ENCODE results near the gene BNIP5.
A peak's percentile ranks its signal among the peaks of the same experiment; 100 is the strongest.
"Not testable (repeated sequence)": the region's sequence is repeated elsewhere in the genome, so short reads cannot be mapped to it uniquely, and the experiment has no call there.

The BNIP5 gene

DNA sequence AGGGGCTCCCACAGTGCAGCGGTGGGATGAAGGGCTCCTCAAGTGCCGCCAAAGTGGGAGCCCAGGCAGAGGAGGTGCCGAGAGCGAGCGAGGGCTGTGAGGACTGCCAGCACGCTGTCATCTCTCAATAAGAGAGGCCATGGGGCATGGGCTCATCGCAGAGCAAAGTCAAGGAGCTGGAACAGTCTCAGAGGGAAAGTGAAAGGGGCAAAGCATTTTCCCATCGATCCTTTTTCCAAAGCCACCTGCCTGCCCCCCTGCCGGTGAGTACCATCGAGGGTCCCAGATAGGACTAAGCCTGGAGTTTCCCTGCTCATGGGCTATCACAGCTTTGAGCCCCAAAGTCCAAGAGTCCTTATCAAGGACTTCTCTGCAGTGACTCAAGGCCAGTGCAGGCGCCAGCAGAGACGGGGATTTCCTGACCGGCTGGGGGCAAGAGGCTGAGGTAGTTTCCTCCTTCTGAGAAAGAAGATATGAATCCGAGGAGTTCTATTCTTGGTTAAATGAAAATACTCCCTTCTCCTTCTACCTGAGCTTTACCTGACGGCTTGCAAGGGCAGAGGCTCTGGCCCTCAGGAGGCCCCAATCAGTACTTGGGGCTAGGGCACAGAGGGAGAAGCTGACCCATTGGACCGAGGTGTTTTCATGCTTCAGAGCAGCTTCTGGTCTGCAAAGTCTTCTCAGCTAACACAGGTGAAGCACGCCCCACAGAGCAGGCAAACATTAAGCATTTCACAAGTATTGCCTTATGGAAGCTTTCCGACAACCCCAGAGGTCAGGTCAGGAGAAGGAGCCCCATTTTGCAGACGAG, 28.2 kb upstream of the BNIP5 start:
- DNase-seq, result no peak

DNA sequence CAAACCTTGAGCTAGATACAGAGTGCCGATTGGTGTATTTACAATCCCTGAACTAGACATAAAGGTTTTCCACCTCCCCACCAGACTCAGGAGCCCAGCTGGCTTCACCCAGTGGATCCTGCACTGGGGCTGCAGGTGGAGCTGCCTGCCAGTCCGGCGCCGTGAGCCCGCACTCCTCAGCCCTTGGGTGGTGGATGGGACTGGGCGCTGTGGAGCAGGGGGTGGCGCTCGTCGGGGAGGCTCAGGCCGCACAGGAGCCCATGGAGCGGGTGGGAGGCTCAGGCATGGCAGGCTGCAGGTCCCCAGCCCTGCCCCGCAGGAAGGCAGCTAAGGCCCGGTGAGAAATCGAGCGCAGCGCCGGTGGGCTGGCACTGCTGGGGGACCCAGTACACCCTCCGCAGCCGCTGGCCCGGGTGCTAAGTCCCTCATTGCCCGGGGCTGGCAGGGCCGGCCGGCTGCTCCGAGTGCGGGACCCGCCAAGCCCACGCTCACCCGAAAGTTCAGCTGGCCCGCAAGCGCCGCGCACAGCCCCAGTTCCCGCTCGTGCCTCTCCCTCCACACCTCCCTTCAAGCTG, 27.5 kb upstream of the BNIP5 start:
- not testable (repeated sequence) for DNase-seq

DNA sequence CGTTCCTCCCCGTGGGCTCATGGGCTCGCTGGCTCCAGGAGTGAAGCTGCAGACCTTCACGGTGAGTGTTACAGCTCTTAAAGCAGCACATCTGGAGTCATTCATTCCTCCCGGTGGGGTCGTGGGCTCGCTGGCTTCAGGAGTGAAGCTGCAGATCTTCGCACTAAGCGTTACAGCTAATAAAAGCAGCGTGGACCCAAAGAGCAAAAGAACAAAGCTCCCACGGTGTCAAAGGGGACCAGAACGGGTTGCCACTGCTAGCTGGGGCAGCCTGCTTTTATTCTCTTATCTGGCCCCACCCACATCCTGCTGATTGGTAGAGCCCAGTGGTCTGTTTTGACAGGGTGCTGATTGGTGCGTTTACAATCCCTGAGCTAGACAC, 26.7 kb upstream of the BNIP5 start:
- not testable (repeated sequence) for DNase-seq

DNA sequence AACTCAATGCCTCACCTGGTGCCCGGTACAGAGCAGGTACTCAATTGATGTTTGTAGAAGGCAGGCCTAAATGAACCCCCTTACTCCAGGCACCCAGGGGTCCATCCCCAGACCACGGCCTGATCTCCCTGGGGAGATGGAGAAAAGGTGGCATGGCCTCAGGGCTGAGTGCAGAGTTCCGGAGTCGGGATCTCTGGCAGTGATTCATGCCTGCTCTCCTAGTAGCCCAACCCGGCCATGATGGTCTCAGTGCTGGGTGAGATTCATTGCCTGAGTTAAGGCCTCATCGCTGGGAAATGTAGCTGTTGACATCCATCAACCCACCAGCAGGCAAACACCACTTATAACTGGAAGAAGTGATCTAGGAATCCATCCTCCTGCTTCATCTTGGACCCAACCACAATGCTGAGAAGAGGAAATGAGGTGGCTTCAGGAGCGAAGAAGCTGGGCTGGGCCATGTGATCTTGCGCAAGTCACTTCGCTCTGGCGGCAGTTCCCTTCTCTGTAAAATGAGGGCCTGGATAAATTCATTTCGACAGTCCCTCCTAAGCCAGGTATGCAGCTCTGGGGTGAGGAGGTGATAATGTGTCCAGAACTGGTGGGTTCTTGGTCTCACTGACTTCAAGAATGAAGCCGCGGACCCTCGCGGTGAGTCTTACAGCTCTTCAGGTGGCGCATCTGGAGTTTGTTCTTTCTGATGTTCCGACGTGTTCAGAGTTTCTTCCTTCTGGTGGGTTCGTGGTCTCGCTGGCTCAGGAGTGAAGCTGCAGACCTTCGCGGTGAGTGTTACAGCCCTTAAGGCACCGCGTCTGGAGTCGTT, 26.1 kb upstream of the BNIP5 start:
- DNase-seq, result no peak

DNA sequence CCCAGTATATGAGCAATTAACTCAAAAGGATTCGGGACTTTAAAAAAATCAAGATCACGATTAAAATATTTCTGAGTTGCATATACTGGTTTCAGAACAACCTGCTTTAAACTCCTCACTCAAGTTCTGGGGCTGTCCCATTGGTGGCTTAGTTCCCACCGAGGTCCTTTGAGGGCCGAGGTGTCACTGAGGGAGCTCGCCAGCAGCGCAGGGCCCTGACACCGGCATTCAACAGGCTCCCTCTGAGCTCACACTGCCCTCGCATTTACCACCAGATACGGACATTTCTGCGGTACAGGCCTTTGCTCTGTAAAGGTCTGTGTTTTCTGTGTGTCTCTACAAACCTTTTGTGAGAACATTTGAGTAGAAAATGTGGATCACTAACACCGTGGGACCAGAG, 24.4 kb upstream of the BNIP5 start:
- no peak for DNase-seq

DNA sequence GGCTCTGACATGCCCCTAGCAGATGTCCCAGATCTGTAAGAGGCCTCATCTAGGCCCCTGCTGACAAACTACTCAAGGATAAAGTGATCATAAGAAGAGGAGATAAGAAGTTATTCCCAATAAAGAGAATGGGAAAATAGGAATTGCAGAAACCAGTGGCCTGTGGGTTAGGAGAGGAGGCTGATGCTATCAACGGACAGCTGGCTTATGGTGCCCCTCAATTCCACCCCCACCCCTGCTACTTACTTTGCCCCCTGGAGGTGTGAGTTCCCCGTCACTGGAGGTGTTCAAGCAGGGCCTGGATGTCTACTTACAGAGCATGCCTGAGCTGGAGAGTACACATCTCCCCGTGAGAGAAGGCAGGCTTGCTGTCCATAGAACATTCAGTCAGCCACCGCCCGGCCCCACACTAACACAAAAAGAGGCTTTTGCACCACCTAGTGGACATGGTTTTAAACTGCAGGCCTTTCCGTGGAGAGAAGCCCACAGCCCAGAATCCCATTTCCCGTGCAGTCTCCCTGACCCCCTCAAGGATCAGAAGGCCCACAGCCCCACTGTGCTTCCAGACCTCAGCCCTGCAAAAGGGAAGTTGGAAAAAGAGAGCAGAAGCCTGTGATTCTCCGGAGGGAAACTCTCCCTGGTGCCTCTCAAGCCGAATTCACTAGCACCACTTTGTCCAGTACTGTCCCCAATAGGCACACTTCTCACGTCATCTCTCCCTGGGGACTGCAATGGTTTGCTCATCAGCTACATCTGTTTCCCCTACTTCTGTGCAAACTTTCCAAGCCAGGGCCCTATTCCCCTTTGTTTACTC, 23.8 kb upstream of the BNIP5 start:
- DNase-seq, result peak; percentile 29 to 58 (median 37)

DNA sequence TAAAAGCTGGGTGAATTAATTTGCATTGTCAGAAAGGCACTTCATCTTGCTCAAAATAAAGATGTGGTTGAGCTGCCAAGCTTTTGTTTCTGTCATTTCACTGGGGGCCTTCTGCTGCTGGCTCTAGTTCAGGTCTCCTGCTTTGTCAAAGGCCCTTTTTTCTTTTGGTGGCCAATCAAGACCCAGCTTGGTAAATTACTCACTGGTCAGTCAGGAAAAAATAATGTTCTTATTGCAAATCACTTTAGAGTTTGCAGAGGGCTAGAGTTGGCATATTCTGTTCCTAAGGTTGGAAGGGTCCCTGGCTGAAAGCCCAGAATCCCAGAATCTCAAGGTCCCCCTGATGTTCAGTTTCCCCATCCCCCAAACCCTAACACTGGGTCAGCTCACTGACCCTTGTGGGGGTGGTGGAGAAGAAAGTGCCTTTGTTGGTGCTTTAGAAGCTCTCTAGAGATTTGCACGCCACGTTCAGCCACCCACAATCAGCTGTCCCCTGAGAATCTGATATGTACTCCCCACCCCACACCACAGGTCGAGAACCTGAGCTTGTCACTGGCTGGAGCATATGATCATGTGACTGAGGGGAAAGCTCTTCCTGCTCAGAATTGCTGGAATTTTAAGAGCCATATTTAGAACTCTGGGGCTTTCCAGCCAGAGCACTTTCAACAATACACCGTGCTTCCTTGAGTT, 21.7 kb upstream of the BNIP5 start:
- no peak for DNase-seq

DNA sequence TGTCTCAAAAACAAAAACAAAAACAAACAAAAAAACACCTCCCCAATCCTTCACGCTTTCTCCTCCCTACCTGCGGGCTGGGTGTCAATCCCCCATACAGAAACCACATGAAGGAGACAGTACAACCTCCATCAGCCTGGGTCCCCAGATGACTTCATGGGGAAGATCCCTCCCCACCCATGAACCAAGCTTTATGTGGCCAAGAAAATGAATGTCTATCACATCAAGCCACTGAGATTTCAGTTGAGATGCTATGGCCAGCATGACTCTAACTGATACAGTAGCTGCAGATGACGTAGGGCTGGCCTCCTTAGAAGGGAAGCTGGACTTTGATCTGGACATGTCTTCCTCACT, 21.2 kb upstream of the BNIP5 start:
- no peak for DNase-seq

DNA sequence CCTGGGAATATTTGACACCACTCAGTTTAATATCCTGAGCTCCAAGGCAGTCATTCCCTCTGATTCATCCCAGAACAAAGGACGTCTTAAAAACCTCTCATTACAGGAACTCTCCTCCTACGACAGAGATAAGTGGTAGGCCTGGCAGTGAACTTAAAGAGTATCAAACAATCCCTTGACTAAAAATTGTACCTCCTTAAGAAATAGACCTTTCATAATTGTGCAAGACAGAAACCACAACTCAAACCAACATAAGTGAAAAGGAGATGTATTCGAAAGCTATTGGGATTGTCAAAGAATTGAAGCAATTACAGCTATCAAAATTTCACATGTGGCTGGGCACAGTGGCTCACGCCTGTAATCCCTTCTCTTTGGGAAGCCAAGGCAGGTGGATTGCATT, 19.1 kb upstream of the BNIP5 start:
- DNase-seq, result no peak

DNA sequence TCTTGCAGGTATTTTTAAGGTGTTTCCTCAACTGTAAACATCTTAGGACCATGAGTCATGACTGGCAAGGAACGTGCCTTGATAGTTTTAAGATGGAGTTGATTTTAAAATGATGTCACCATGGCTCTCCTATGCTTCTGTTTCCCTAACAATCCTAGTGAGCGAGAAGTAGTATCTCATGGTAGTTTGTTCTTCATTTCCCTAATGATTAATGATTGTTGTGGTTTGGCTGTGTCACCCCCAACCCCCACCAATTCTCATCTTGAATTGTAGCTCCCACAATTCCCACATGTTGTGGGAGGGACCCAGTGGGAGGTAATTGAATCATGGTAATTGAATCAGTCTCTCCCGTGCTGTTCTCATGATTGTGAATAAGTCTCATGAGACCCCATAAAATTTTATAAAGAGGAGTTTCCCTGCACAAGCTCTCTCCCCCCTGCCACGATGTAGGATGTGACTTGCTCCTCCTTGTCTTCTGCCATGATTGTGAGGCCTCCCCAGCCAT, 16.8 kb upstream of the BNIP5 start:
- DNase-seq, result no peak

DNA sequence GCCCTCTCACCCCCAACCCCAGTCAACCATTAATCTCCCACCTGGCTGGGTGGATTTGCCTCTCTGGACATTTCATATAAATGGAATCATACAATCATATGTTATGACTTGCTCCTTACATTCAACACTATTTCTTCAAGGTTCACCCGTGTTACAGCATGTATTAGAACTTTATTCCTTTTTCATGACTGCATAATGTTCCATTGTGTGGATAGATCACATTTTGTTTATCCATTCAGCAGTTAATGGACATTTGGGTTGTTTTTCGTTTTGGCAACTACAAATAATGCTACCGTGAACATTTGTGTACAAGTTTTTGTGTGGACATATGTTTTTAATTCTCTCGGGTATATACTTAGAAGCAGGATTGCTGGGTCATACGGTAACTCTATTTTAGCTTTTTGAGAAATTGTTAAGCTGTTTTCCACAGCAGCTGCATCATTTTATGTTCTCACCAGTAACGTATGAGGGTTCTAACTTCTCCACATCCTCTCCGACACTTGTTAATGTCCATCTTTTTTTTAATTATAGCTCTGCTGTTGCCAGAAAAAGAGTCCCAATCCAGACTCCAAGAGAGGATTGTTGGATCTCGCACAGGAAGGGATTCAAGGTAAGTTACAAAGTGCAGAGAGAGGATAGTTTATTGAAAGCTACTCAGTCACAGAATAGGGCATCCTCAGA, 15.9 kb upstream of the BNIP5 start:
- no peak for DNase-seq

DNA sequence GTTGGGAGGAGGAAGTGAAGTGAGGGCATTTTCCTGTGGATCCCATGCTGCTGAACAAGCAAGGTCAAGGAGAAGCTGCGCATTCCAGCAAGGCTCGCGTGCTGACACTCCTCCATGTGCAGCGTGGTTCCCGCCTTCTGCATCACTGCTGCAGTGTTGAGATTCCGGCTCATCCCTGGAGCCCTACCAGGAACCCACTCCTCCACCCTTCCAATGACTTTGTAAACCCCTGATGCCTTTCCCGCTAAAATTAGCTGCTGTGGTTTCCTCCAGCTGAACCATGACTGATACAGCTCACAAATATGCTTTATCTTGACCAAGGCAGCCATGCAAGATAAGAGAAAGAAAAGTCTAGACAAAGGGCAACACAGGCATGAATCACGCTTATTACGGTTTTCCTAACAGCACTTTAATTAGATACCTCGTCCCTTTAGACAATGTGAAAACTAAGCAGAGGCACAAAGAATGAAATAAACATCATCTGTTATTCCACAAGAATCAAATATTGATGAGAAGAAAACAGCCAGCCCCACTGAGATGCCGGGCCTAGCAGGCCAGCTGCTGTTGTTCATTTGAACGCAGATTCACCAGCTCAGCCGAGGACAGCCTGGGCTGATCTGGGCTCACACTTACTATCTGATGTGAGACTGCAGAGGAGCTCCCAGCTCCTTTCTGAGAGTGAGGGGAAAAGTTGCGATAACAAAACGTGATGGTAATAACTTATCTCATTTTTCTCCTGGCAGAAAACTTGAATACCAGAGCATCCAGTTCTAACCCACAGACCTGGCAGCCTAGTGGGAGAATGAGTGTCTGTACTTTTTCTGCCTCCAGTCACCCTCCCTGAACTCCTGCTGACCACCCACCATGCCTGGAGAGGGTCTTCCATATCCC, 14.2 kb upstream of the BNIP5 start:
- DNase-seq, result no peak

DNA sequence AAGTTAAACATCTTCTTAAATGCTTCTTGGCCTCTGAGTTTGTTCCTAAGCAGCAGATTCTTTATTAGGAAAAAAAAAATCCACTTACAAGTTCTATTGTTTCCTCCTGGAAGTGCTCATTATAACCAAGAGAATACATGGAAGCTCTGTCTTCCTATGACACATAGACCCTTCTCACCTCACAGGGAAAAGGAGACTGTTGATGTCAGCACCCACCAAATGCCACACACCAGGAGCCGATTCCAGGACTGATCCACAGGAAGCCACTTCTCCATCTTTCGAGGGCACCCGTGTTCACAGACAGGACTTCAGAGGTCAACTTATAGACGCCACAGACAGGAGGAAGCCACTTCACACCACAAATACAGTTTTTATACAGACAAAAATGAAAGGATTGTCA, 13.4 kb upstream of the BNIP5 start:
- DNase-seq, result no peak

DNA sequence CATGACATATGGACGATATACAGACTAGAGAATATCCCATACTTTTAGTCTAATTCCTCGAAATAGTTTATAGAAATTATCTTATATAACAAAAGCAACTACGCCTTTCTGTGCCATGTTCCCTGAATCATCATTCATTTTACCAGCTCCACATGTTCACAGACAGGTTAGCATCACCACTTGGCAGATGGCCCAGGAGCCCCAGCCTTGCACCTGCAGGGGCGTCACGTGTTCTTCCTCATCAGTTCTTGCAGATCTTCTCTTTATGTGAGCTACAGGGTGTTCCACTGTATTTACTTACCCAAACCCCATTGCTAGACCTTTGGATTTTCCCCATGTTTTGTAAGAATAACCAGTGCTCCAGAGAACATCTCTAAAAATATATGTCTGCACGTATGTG, 12.6 kb upstream of the BNIP5 start:
- DNase-seq, result peak in 2 of 4 experiments; percentile 13 to 23

DNA sequence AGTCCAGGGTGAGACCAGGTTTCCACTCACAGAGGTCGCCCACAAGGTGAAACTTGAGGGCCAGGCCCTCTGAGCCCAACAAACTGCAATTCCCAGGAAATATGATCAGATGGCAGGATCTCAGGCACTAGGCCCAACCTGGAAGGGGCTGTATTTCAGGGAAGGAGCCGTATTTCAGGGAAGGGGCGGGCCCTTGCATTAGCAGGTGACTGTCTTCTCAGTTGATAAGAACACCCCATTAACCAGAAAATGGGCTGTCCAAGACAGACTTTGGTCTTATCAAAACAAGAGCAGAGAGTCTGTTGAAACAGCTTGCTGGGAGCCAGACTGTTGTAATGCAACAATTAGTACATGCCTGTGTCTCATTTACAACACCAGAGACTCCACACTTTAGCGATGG, 10.9 kb upstream of the BNIP5 start:
- DNase-seq, result no peak

DNA sequence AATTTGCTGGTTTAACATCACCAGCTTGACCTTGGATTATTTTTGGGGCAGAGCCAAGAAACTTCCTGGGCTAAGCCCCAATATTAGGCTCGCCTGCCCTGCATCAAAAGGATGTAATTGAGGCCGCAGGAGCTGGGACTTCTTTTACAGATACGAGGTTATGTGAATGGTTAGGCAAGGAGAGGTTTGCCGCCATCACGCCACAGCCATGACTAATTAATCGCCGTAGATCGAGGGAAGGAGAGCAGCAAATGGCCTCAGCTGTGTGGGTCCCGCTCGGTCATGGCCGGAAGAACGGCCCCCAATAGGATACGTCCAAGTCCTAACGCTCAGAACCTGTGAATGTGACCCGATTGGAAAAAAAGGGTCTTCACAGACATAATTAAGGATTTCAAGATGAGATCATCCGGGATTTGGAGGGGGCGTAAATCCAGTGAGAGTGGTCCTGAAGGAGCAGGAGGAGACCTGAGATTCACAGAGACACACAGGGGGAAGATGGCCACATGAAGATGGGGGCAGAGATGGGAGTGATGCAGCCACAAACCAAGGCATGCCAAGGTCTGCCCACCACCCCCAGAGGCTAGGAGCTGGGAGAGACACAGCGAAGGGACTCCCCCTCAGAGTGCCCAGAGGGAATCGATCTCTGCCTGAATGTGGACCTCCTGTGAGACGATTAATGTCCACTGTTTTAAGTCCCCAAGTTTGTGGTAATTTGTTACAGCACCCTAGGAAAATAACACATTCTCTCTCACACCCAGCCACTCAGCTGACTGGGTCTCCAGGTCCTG, 10.0 kb upstream of the BNIP5 start:
- no peak for DNase-seq

DNA sequence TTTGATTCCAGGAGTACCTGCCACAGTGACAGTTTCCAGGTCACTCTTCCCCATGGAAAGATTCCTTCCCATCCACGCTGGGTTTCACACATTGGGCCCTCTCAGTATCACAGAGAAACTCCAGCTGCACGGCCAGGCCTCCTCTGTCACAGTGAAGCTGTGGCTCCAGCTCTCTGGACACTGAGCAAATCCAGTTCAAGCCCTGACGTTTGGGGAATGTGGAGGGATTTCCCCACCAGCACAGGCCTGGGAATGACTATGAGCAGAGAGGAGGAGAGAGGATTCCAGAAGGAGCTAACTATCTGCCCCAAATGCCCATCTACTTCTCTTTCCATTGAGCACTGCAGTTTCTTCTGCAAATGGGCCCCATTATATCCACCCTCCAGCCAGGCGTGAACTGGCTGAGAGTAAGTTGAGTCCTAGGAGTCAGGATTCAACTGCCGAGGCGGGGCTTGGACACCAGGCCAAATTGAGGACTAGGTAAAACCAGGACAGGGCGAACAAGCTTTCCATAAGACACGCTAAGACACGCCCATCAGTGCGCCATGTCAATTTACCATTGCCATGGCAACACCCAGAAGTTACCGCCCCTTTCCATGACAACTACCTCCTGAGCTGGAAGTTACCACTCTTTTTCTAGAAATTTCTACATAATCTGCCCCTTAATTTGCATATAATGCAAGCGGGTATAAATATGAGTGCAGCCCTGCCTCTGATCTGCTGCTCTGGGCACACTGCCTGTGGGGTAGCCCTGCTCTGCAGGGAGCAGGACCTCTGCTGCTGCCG, 9.2 kb upstream of the BNIP5 start:
- DNase-seq, result no peak

DNA sequence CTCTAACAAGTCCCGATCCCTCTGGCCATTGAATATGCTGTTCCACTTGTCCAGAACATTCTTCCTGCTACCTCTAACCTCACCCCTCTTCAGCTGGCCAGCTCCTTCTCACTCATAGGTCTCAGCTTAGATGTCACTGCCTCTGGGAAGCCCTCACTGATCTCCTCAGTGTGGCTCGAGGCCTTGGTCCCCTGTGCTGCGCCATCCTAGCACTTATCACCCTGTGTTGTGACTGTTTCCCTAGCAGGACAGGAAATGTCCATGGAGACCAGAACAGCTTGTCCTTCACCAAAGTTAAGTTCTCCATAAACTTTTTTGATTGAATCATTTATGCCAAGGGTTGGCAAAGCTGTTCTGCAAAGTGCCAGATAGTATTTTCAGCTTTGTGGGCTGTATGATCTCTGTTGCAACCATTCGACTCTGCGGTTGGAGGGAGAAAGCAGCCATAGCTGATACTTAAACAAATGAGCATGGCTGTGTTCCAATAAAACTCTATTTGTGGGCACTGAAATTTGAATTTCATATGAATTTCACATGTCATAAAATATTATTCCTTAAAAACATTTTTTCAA, 6.5 kb upstream of the BNIP5 start:
- no peak for DNase-seq

All from activated naive CD4-positive, alpha-beta T cell (primary cell).